Mesendoderm (in vitro differentiated cells): ENCODE results near the gene PLA2G4A.
A peak's percentile ranks its signal among the peaks of the same experiment; 100 is the strongest.

Experiments used
- DNase-seq: peaks from one replicate; pipeline ENCODE4 v3.0.0; 2013
- H2AK5ac ChIP-seq: 2 replicates; pipeline ENCODE4 v1.6.1; 2013; ENCODE audit warnings: low read length, inconsistent platforms
- H2BK120ac ChIP-seq: 2 replicates; pipeline ENCODE4 v1.6.1; 2013; ENCODE audit warnings: low read depth, mild to moderate bottlenecking, low read length, moderate library complexity, mixed read lengths
- H2BK15ac ChIP-seq: replicated peaks from 2 replicates; pipeline ENCODE4 v1.6.1; 2013; ENCODE audit warnings: low read depth, mild to moderate bottlenecking, moderate library complexity
- H2BK5ac ChIP-seq: 2 replicates; pipeline ENCODE4 v1.6.1; 2013; ENCODE audit warnings: low read length, inconsistent platforms
- H3K18ac ChIP-seq: 2 replicates; pipeline ENCODE4 v1.6.1; 2013; ENCODE audit warnings: mild to moderate bottlenecking, low read length, mixed read lengths
- H3K23ac ChIP-seq: one replicate; pipeline ENCODE4 v1.6.1; 2013; ENCODE audit warnings: low read length
- H3K27ac ChIP-seq: 2 replicates; pipeline ENCODE4 v1.5.1; 2013; ENCODE audit warnings: low read depth, mild to moderate bottlenecking, inconsistent platforms, low read length, moderate library complexity
- H3K27me3 ChIP-seq: 2 replicates; pipeline ENCODE4 v1.6.1; 2013; ENCODE audit warnings: low read length, control low read depth, mild to moderate bottlenecking, inconsistent platforms; ENCODE audit not compliant: insufficient read depth, poor library complexity
- H3K36me3 ChIP-seq: 2 replicates; pipeline ENCODE4 v1.6.1; 2013; ENCODE audit warnings: low read length, inconsistent platforms; ENCODE audit not compliant: control insufficient read depth, insufficient read depth
- H3K4ac ChIP-seq: one replicate; pipeline ENCODE4 v1.6.1; 2013; ENCODE audit warnings: low read depth, mild to moderate bottlenecking, low read length, moderate library complexity
- H3K4me1 ChIP-seq: 2 replicates; pipeline ENCODE4 v1.6.1; 2013; ENCODE audit warnings: low read depth, low read length, inconsistent platforms; ENCODE audit not compliant: control insufficient read depth
- H3K4me2 ChIP-seq: 2 replicates; pipeline ENCODE4 v1.6.1; 2013; ENCODE audit warnings: low read length
- H3K4me3 ChIP-seq: 2 replicates; pipeline ENCODE4 v1.5.1; 2013; ENCODE audit warnings: mild to moderate bottlenecking, low read length
- H3K56ac ChIP-seq: one replicate; pipeline ENCODE4 v1.6.1; 2013; ENCODE audit warnings: low read length
- H3K79me1 ChIP-seq: 2 replicates; pipeline ENCODE4 v1.6.1; 2013; ENCODE audit warnings: low read length, inconsistent platforms
- H3K79me2 ChIP-seq: 2 replicates; pipeline ENCODE4 v1.6.1; 2013; ENCODE audit warnings: mild to moderate bottlenecking, low read length; ENCODE audit not compliant: control insufficient read depth, insufficient read depth
- H3K9ac ChIP-seq: 2 replicates; pipeline ENCODE4 v1.6.1; 2013; ENCODE audit warnings: low read length, inconsistent platforms
- H4K5ac ChIP-seq: one replicate; pipeline ENCODE4 v1.6.1; 2013; ENCODE audit warnings: low read length
- H4K8ac ChIP-seq: one replicate; pipeline ENCODE4 v1.6.1; 2013; ENCODE audit warnings: low read depth, mild to moderate bottlenecking, control low read depth, low read length, moderate library complexity
- WGBS: extraction: QIAGEN DNeasy Blood & Tissue Kit; methylation state at CpG from one replicate; pipeline ENCODE4 v1.1.7; 2013; ENCODE audit warnings: low lambda C conversion rate, missing lambda C conversion rate; ENCODE audit not compliant: insufficient coverage; ENCODE audit errors: extremely low coverage; 5-methylcytosine and 5-hydroxymethylcytosine counted together

Gene PLA2G4A

DNA sequence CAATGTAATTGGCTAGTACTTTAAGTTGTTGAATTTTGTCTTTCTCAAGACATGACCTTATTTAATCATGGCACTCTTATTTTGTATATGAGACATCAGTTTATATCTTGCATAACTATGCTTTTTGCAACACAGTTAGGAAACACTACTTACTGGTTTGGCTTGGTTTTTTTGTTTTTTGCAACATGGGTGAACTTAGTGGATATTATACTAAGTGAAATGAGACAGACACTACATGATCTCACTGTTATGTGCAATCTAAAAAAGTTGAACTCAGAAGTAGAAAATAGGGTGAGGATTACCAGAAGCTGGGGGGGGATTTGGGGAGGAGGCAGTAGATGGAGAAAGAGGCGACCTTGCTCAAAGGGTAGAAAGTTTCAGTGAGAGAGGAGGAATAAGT is 132.1 kb downstream of the PLA2G4A start:
- no peak for DNase-seq
- Histone ChIP-seq H3K79me1 (no peaks in the 10 kb centered on the region), H2BK120ac (no peak overlapping the region), H4K5ac (no peak overlapping the region), H3K4me3 (no peak overlapping the region), H2BK15ac (no peak overlapping the region), H3K9ac (no peak overlapping the region), H4K8ac (no peak overlapping the region), H3K79me2 (no peaks in the 10 kb centered on the region), H3K18ac (no peak overlapping the region), H3K36me3 (no peaks in the 10 kb centered on the region), H3K4me2 (no peak overlapping the region), H2BK5ac (no peak overlapping the region), H3K4me1 (no peaks in the 10 kb centered on the region), H3K4ac (no peak overlapping the region), H3K23ac (no peak overlapping the region), H3K27ac (no peak overlapping the region), H3K56ac (no peak overlapping the region), H3K27me3 (no peaks in the 10 kb centered on the region), H2AK5ac (no peak overlapping the region)
- no CpG with 5 or more reads among the region's 1 CpG for WGBS

DNA sequence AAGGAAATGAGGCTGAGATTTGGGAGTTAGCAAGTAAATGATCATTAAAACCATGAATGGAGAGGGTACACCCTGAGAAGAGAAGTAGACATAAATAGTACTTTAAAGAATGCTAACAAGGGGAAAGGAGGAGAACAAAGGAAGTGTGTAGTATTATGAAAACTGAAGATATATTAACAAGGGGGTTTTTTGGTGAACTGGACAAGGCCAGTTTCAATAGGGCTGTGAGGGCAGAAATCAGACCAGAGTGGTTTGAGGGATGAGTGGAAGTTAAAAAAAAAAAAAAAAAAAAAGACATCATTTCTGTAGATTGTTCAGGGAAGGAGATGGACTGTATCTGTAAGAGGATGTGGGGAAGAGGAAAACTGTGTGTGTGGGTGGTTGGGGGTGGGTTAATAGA is 137.1 kb downstream of the PLA2G4A start:
- no peak overlapping the region for H2AK5ac ChIP-seq
- H3K27ac ChIP-seq, result no peak overlapping the region
- no peak overlapping the region for H3K56ac ChIP-seq
- H3K4ac ChIP-seq, result no peak overlapping the region
- H3K27me3 ChIP-seq, result no peaks in the 10 kb centered on the region
- no peaks in the 10 kb centered on the region for H3K36me3 ChIP-seq
- no peak overlapping the region for H2BK15ac ChIP-seq
- H2BK5ac ChIP-seq, result no peak overlapping the region
- H3K23ac ChIP-seq, result no peak overlapping the region
- H3K79me1 ChIP-seq, result no peaks in the 10 kb centered on the region
- H3K4me1 ChIP-seq, result no peaks in the 10 kb centered on the region
- no peak overlapping the region for H3K9ac ChIP-seq
- no peak overlapping the region for H4K5ac ChIP-seq
- no peak overlapping the region for H2BK120ac ChIP-seq
- no peak for DNase-seq
- no peak overlapping the region for H3K4me3 ChIP-seq
- no peak overlapping the region for H3K4me2 ChIP-seq
- no peak overlapping the region for H4K8ac ChIP-seq
- no peak overlapping the region for H3K18ac ChIP-seq
- H3K79me2 ChIP-seq, result no peaks in the 10 kb centered on the region

- Histone ChIP-seq H3K9ac (no peak overlapping the region), H3K36me3 (no peaks in the 10 kb centered on the region), H3K4me2 (no peak overlapping the region), H3K18ac (no peak overlapping the region), H4K5ac (no peak overlapping the region), H3K4ac (no peak overlapping the region), H2BK5ac (no peak overlapping the region), H3K27me3 (no peaks in the 10 kb centered on the region), H3K23ac (no peak overlapping the region), H2BK120ac (no peak overlapping the region), H4K8ac (no peak overlapping the region), H3K27ac (no peak overlapping the region), H3K79me1 (no peaks in the 10 kb centered on the region), H2BK15ac (no peak overlapping the region), H3K56ac (no peak overlapping the region), H2AK5ac (no peak overlapping the region), H3K79me2 (no peaks in the 10 kb centered on the region), H3K4me1 (no peaks in the 10 kb centered on the region), H3K4me3 (no peak overlapping the region)
- 100% methylated on average over 1 of the region's 4 CpGs for WGBS
- no peak for DNase-seq
Measured at GRCh38 chr1:186966456-186966855, 137.7 kb downstream of the PLA2G4A start.

DNA sequence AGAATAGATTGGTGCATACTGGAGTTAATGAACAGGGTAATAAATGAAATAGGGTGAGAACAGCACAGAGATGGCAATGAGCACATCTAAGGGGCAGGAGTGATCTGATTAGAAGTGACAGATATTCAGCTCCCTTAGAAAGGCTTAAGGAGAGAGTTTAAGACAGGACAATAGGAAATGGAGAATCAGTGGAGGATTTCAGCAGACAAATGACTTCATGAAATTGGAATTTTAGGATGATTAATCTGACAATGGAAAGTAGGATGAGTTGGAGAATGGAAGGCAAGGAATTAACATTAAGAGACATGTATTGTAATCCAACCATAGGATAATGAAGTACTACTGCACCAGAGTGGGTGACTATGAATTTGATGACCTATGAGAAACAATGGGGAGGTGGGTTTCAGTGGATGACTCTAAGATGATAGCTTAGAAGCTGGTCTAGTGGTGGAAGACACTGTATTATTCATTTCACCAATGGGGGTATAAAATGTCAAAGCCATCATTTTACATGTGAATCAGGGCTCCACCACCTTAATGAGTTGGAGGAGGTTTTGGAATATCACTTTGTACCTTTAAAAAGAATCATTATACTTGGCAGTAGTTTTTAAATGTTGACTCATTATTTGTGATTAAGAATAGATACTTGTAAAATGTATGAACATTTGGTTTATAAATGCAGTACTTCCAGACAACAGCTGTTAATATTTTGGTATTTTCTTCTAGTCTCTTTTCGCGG is 139.1 kb downstream of the PLA2G4A start:
- no peaks in the 10 kb centered on the region for H3K27me3 ChIP-seq
- no peak overlapping the region for H3K23ac ChIP-seq
- peak; percentile 76 for DNase-seq
- H3K4ac ChIP-seq, result no peak overlapping the region
- no peak overlapping the region for H4K8ac ChIP-seq
- no peak overlapping the region for H3K56ac ChIP-seq
- no peak overlapping the region for H3K18ac ChIP-seq
- H2BK120ac ChIP-seq, result no peak overlapping the region
- H3K79me2 ChIP-seq, result no peaks in the 10 kb centered on the region
- no peak overlapping the region for H2BK15ac ChIP-seq
- H2AK5ac ChIP-seq, result no peak overlapping the region
- H3K27ac ChIP-seq, result no peak overlapping the region
- no peak overlapping the region for H3K9ac ChIP-seq
- WGBS, result no CpG with 5 or more reads among the region's 2 CpGs
- H3K4me3 ChIP-seq, result no peak overlapping the region
- no peak overlapping the region for H3K4me2 ChIP-seq
- no peaks in the 10 kb centered on the region for H3K36me3 ChIP-seq
- no peaks in the 10 kb centered on the region for H3K79me1 ChIP-seq
- no peak overlapping the region for H4K5ac ChIP-seq
- H2BK5ac ChIP-seq, result no peak overlapping the region
- no peaks in the 10 kb centered on the region for H3K4me1 ChIP-seq

- Histone ChIP-seq H3K4ac (no peak overlapping the region), H3K23ac (no peak overlapping the region), H3K4me1 (no peaks in the 10 kb centered on the region), H3K36me3 (no peaks in the 10 kb centered on the region), H3K4me2 (no peak overlapping the region), H2BK120ac (no peak overlapping the region), H4K8ac (no peak overlapping the region), H3K27me3 (no peaks in the 10 kb centered on the region), H4K5ac (no peak overlapping the region), H3K79me2 (no peaks in the 10 kb centered on the region), H2BK15ac (no peak overlapping the region), H3K79me1 (no peaks in the 10 kb centered on the region), H2AK5ac (no peak overlapping the region), H3K9ac (no peak overlapping the region), H3K4me3 (no peak overlapping the region), H3K18ac (no peak overlapping the region), H3K56ac (no peak overlapping the region), H2BK5ac (no peak overlapping the region), H3K27ac (no peak overlapping the region)
- no CpG with 5 or more reads among the region's 3 CpGs for WGBS
- no peak for DNase-seq
Measured at GRCh38 chr1:186974774-186975181, 146.0 kb downstream of the PLA2G4A start.

GRCh38 chr1:186975220-186975619 is 146.5 kb downstream of the PLA2G4A start:
- no peak overlapping the region for H3K4ac ChIP-seq
- no peak overlapping the region for H3K23ac ChIP-seq
- H3K79me2 ChIP-seq, result no peaks in the 10 kb centered on the region
- no peak overlapping the region for H4K8ac ChIP-seq
- no peaks in the 10 kb centered on the region for H3K36me3 ChIP-seq
- no peak overlapping the region for H2BK15ac ChIP-seq
- H3K18ac ChIP-seq, result no peak overlapping the region
- WGBS, result no CpG with 5 or more reads among the region's 1 CpG
- no peaks in the 10 kb centered on the region for H3K79me1 ChIP-seq
- H3K27me3 ChIP-seq, result no peaks in the 10 kb centered on the region
- no peak overlapping the region for H2BK5ac ChIP-seq
- H3K9ac ChIP-seq, result no peak overlapping the region
- H2BK120ac ChIP-seq, result no peak overlapping the region
- no peak overlapping the region for H3K27ac ChIP-seq
- no peak overlapping the region for H3K56ac ChIP-seq
- H4K5ac ChIP-seq, result no peak overlapping the region
- H3K4me1 ChIP-seq, result no peaks in the 10 kb centered on the region
- no peak overlapping the region for H2AK5ac ChIP-seq
- no peak overlapping the region for H3K4me2 ChIP-seq
- DNase-seq, result no peak
- H3K4me3 ChIP-seq, result no peak overlapping the region
